ENCODE results near the gene CACNA1C.

GRCh38 chr12:2054091-2055018 lies 1.6 kb downstream of the CACNA1C start:
- TF ChIP-seq CTCF (IDR thresholded peaks at IDR 0.05) (no peak), EP300 (IDR thresholded peaks at IDR 0.05) (no peak), POLR2A (IDR thresholded peaks at IDR 0.05) (no peak)

Measured in upper lobe of left lung (tissue), 4 donors.